HL-60 (cell line): ENCODE data around the gene IFI6.
A peak's percentile ranks its signal among the peaks of the same experiment; 100 is the strongest.

Source experiments
- DNase-seq, 2 experiments: peaks; one replicate each; pipeline ENCODE4 v3.0.0-alpha.2; 2010 to 2020; ENCODE audit warnings: low read depth in 1 of 2, low spot score in 1 of 2
- H3K27ac ChIP-seq: fragments of 250-450 bp; sonication (Bioruptor Pico); replicated peaks from 2 replicates; pipeline ENCODE4 v1.5.1; 2020; ENCODE audit warnings: mild to moderate bottlenecking, moderate library complexity
- H3K27me3 ChIP-seq: fragments of 250-450 bp; sonication (Bioruptor Pico); 2 replicates; pipeline ENCODE4 v1.5.1; 2021; ENCODE audit warnings: mild to moderate bottlenecking, moderate library complexity; ENCODE audit not compliant: insufficient read depth, poor library complexity, severe bottlenecking
- H3K4me3 ChIP-seq: replicated peaks from 2 replicates; pipeline ENCODE4 v1.5.1; 2011; ENCODE audit warnings: mild to moderate bottlenecking, control low read depth, low read length; ENCODE audit not compliant: insufficient read depth
- CTCF ChIP-seq: IDR thresholded peaks from one replicate; pipeline ENCODE4 v1.5.1; 2011; ENCODE audit warnings: low read length, control low read depth, inconsistent platforms; ENCODE audit not compliant: insufficient read depth
- GABPA ChIP-seq: IDR thresholded peaks from 2 replicates; pipeline ENCODE4 v1.6.1; 2012; ENCODE audit warnings: low read depth
- POLR2AphosphoS5 ChIP-seq: IDR thresholded peaks from 2 replicates; pipeline ENCODE4 v1.6.1; 2012; ENCODE audit warnings: low read depth
- REST ChIP-seq: IDR thresholded peaks from 2 replicates; pipeline ENCODE4 v1.6.1; 2012; ENCODE audit warnings: low read depth; ENCODE audit not compliant: insufficient replicate concordance
- SPI1 ChIP-seq: IDR thresholded peaks from 2 replicates; pipeline ENCODE4 v1.6.1; 2012; ENCODE audit warnings: low read depth, mild to moderate bottlenecking, borderline replicate concordance

Gene IFI6

DNA sequence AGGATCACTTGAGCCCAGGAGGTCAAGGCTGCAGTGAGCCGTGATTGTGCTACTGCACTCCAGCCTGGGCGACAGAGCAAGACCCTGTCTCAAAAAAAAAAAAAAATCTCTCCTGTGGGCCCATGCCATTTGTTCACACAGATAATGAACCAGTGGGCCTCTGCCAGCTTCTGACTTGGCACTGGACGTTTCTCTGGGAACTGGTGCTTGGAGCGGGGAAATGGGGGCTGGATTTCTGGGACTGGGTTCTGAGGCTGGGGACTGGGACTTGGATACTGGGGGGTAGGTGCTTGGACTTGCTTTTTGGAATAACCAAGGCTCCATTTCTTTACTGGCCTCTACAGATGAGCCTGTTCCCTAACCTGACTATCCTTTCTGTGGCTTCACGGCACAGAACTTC, 9.7 kb downstream of the IFI6 start:
- H3K27ac ChIP-seq = peak overlapping the region; percentile 80
- H3K27me3 ChIP-seq = no peaks in the 10 kb centered on the region
- no peak overlapping the region for H3K4me3 ChIP-seq
- no peak for DNase-seq
- TF ChIP-seq SPI1 (no peak), CTCF (no peak), GABPA (no peak), POLR2AphosphoS5 (no peak), REST (no peak)

DNA sequence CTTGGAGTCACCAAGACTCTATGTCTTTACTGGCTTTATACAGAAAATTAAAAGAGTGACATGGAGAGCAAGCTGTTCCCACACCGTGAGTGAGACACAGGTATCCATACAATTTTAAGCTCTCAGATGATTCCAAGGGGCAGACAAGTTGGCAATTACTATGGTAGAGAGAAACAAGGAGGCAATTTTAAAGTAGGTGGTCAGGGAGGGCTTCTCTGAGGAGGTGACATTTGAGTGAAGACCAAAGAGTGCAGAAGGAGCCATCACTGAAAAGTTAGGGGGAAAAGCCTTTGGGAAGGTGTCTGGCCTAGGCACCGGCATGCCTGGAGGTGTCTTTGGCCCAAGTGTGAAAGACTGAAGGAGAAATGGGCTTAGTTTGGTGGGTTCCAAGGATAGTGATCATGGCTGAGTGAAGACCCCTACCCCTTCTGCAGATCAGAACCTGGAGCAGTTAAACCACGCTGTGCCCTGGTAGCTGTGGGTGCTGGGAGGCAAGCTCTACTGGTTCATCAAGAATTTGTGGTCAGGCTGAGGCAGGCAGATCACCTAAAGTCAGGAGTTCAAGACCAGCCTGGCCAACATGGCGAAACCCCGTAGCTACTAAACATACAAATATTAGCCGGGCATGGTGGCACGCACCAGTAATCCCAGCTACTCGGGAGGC, 10.4 kb downstream of the IFI6 start:
- TF ChIP-seq REST = no peak
- no peak for TF ChIP-seq CTCF
- no peak for TF ChIP-seq POLR2AphosphoS5
- TF ChIP-seq SPI1 = no peak
- TF ChIP-seq GABPA = no peak
- no peak overlapping the region for H3K4me3 ChIP-seq
- no peak overlapping the region; the same call in 1 of the 2 replicates for H3K27ac ChIP-seq

DNA sequence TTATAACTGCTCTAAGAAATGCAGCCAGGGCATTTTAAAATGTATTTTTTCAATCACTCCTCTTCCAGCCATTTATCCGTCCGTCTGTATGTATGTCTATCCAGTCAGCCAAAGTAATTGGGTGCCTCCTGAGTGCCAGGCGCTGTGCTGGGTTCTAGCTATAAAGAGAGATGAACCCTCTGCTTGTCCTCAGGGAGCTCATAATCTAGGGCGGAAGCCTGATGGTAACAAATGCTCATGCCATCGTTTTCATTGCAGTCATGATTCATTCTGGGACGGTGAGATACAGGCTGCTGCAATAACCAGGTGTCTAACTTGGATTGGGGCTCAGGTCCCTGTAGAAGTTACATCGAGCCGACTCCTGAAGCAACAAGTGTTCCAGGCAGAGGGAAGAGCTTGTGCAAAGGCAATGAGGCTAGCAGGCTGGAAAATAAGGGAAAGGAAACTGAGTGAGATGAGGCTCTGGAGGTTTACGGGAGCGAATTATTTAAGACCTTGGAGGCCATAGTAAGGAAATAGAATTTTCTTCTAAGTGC, 11.6 kb downstream of the IFI6 start:
- H3K4me3 ChIP-seq = peak overlapping the region; percentile 44
- DNase-seq = no peak
- TF ChIP-seq SPI1 = no peak
- peak overlapping the region; percentile 30 for H3K27ac ChIP-seq
- H3K27me3 ChIP-seq = no peaks in the 10 kb centered on the region

More for the DNA sequence above, 10.4 kb downstream of the IFI6 start:
- no peak for DNase-seq
- H3K27me3 ChIP-seq = no peaks in the 10 kb centered on the region

DNA sequence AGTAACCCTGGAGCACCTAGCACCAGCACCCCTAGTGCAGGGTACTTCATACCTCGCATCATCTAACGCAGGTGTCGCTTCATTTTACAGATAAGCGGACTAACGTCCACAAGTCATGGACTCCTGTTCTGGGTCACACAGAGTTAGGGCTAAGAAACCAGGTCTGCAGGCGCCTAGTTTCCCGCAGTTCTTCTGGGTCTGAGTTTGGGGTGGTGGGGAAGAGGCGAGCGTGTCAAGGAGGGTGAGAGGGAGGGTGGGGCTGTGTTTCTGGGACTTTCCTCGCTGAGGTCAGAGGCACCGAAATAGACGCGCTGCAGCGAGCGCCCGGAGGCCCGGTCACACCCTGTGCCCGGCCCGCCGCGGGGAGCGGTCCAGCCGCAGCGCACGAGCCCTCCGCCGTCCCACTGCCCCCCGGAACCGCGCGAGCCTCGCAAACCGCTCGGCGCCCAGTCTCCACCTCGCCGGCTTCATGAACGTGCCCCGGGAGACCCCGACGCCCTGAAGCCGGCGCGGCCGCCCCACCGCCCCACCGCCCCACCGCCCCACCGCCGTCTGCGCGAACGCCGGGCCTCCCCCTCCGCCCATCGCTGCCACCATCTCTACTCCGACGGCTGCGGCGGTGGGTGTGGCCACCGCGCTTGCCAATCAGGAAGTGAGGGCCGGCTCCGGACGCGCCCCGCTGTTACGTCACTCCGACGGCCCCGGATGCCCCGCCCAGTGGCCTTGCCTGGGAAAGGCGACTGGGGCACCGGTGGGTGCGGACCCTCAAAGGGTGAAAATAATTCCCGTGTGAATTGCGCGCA, 12.3 kb downstream of the IFI6 start:
- no peaks in the 10 kb centered on the region for H3K27me3 ChIP-seq
- H3K27ac ChIP-seq = peak overlapping the region; percentile 45
- peak; percentile 82 to 90 for DNase-seq
- TF ChIP-seq POLR2AphosphoS5 = peak; percentile 36; the same call in 1 of the 2 replicates
- TF ChIP-seq SPI1 = peak; percentile 65; the same call in 1 of the 2 replicates
- TF ChIP-seq CTCF = no peak
- TF ChIP-seq REST = no peak
- no peak for TF ChIP-seq GABPA
- peak overlapping the region; percentile 44 for H3K4me3 ChIP-seq
